ENCODE results near the gene GUCY2D. TPM values are rescaled to one million over a fixed set of nuclear protein-coding genes. Genes with fewer than 3 reads are reported as not detected.

Gene GUCY2D
- total RNA-seq, 4 donors from 2014 or later, result 0.30 TPM; not detected in 3

GRCh38 chr17:7992516-7992915 lies 9.9 kb upstream of the GUCY2D start:
- no peak overlapping the region for H3K4me3 ChIP-seq
- WGBS, 2 donors, result 77 to 84% methylated on average over 2 of the region's 2 CpGs
- H3K9me3 ChIP-seq, result no peaks in the 10 kb centered on the region
- no peak overlapping the region for H3K27ac ChIP-seq
- DNase-seq (ENCODE audit: low spot score in 2 of 2), result no peak
- peaks cover 0 to 43% of the 10 kb centered on the region in 2 donors for H3K27me3 ChIP-seq
- no peaks in the 10 kb centered on the region for H3K36me3 ChIP-seq
- TF ChIP-seq POLR2A (IDR thresholded peaks at IDR 0.05), result no peak
- H3K4me1 ChIP-seq, result peaks cover 0 to 18% (median 5%) of the 10 kb centered on the region in 4 donors

- no peak for DNase-seq (ENCODE audit: low spot score in 2 of 2)
- Histone ChIP-seq H3K4me3 (no peak overlapping the region), H3K4me1 (peaks cover 0 to 18% (median 5%) of the 10 kb centered on the region in 4 donors), H3K9me3 (no peaks in the 10 kb centered on the region), H3K36me3 (no peaks in the 10 kb centered on the region), H3K27ac (no peak overlapping the region), H3K27me3 (peaks cover 0 to 47% of the 10 kb centered on the region in 2 donors)
- TF ChIP-seq CTCF (IDR thresholded peaks at IDR 0.05) (no peak), EP300 (IDR thresholded peaks at IDR 0.05) (no peak), POLR2A (IDR thresholded peaks at IDR 0.05) (no peak)
- 69% methylated on average over 3 of the region's 3 CpGs for WGBS, 2 donors
Observed at GRCh38 chr17:7992924-7993323, 9.5 kb upstream of the GUCY2D start.

GRCh38 chr17:7993972-7994589 lies 8.3 kb upstream of the GUCY2D start:
- no peak for DNase-seq (ENCODE audit: low spot score in 2 of 2)
- no peaks in the 10 kb centered on the region for H3K9me3 ChIP-seq
- no peak overlapping the region for H3K4me3 ChIP-seq
- H3K27ac ChIP-seq, result no peak overlapping the region
- TF ChIP-seq EP300 (IDR thresholded peaks at IDR 0.05) (no peak), CTCF (IDR thresholded peaks at IDR 0.05) (no peak), POLR2A (IDR thresholded peaks at IDR 0.05) (no peak)
- peaks cover 0 to 59% of the 10 kb centered on the region in 2 donors for H3K27me3 ChIP-seq
- peaks cover 0 to 15% (median 5%) of the 10 kb centered on the region in 4 donors for H3K4me1 ChIP-seq
- 86 to 89% methylated on average over 27 of the region's 27 CpGs for WGBS, 2 donors
- no peaks in the 10 kb centered on the region for H3K36me3 ChIP-seq

GRCh38 chr17:7995724-7996123 lies 6.7 kb upstream of the GUCY2D start:
- Histone ChIP-seq H3K27ac (no peak overlapping the region), H3K27me3 (peaks cover 0 to 73% of the 10 kb centered on the region in 2 donors), H3K4me3 (no peak overlapping the region), H3K36me3 (no peaks in the 10 kb centered on the region), H3K4me1 (no peaks in the 10 kb centered on the region), H3K9me3 (no peaks in the 10 kb centered on the region)
- WGBS, 2 donors, result 95 to 97% methylated on average over 2 of the region's 2 CpGs
- no peak for DNase-seq (ENCODE audit: low spot score in 2 of 2)
- TF ChIP-seq CTCF (IDR thresholded peaks at IDR 0.05), result no peak
- no peak for TF ChIP-seq EP300 (IDR thresholded peaks at IDR 0.05)
- TF ChIP-seq POLR2A (IDR thresholded peaks at IDR 0.05), result no peak

- Histone ChIP-seq H3K4me3 (no peak overlapping the region), H3K27ac (no peak overlapping the region), H3K9me3 (no peaks in the 10 kb centered on the region), H3K36me3 (no peaks in the 10 kb centered on the region), H3K4me1 (peaks cover 0 to 5% (median 2%) of the 10 kb centered on the region in 4 donors), H3K27me3 (peaks cover 0 to 87% of the 10 kb centered on the region in 2 donors)
- TF ChIP-seq CTCF (IDR thresholded peaks at IDR 0.05) (no peak), EP300 (IDR thresholded peaks at IDR 0.05) (no peak), POLR2A (IDR thresholded peaks at IDR 0.05) (no peak)
- no peak for DNase-seq (ENCODE audit: low spot score in 2 of 2)
- WGBS, 2 donors, result 33 to 38% methylated on average over 5 of the region's 5 CpGs
Observed at GRCh38 chr17:7997186-7997585, 5.2 kb upstream of the GUCY2D start.

Measured in tibial nerve (tissue), 4 donors.